Endothelial cell of umbilical vein (primary cell): ENCODE results near the gene MYOF. TPM values are rescaled to one million over a fixed set of nuclear protein-coding genes. Genes with fewer than 3 reads are reported as not detected.

Source experiments
- BruUV-seq: library from RNA; stranded (reverse); fragments of 400-500 nt; replicated peaks from 2 replicates; lab custom pipeline; 2021; lab: Mats Ljungman, UMichigan
- CTCF ChIA-PET: fragments of 300-600, 350-600 bp; sonication (Branson Sonifier 250); formaldehyde crosslinking; loops from one replicate; lab custom pipeline; 2021; ENCODE audit warnings: antibody characterized with exemption, inconsistent platforms; lab: Charles Lee
- POLR2A ChIA-PET: fragments of 300-600, 350-600 bp; sonication (Branson Sonifier 250); formaldehyde crosslinking; loops from one replicate; lab custom pipeline; 2021; ENCODE audit warnings: antibody characterized with exemption, inconsistent platforms; lab: Charles Lee
- DNase-seq: peaks from one replicate; pipeline ENCODE4 v3.0.0-alpha.2; 2011; ENCODE audit warnings: low read depth, low spot score
- FAIRE-seq: peaks from 2 replicates; lab custom pipeline; 2011; peaks lifted over from hg19 to GRCh38; lab: Jason Lieb, UNC
- H2AFZ ChIP-seq: 2 replicates; pipeline ENCODE4 v1.6.0; 2012; ENCODE audit warnings: low read depth, low read length, control low read depth, inconsistent platforms
- H3K27ac ChIP-seq: 2 replicates; pipeline ENCODE4 v1.5.1; 2011; ENCODE audit warnings: low read depth, mild to moderate bottlenecking, control low read depth, low read length, moderate library complexity; ENCODE audit not compliant: insufficient read depth
- H3K27me3 ChIP-seq, 2 experiments: 2 replicates each; pipeline versions ENCODE4 v1.6.0 to v1.6.1; 2011; ENCODE audit warnings: low read length in 2 of 2, mixed read lengths in 1 of 2; ENCODE audit not compliant: control insufficient read depth in 2 of 2, insufficient read depth in 2 of 2
- H3K36me3 ChIP-seq, 2 experiments: 2 replicates in 1 of 2; 3 replicates in 1 of 2; pipeline ENCODE4 v1.5.1; 2011; ENCODE audit warnings: low read length in 2 of 2, mild to moderate bottlenecking in 1 of 2, moderate library complexity in 1 of 2; ENCODE audit not compliant: control insufficient read depth in 2 of 2, insufficient read depth in 2 of 2; ENCODE audit errors: extremely low read depth in 1 of 2
- H3K4me1 ChIP-seq: 3 replicates; pipeline ENCODE4 v1.5.1; 2011; ENCODE audit warnings: mild to moderate bottlenecking, low read length; ENCODE audit not compliant: control insufficient read depth, insufficient read depth; ENCODE audit errors: extremely low read depth
- H3K4me2 ChIP-seq: 2 replicates; pipeline ENCODE4 v1.6.1; 2011; ENCODE audit warnings: low read length, control low read depth, mixed read lengths; ENCODE audit not compliant: insufficient read depth
- H3K4me3 ChIP-seq, 3 experiments: fragments of 200-600 bp in 1 of 3; sonication (generic), shearing (Covaris generic) in 1 of 3; replicated peaks in 1 of 3; 2 replicates each; pipeline ENCODE4 v1.5.1; 2011 to 2016; ENCODE audit warnings: control low read depth in 3 of 3, low read length in 3 of 3, mild to moderate bottlenecking in 2 of 3, inconsistent platforms in 1 of 3, low read depth in 1 of 3, moderate library complexity in 1 of 3; ENCODE audit not compliant: insufficient read depth in 1 of 3
- H3K79me2 ChIP-seq: 2 replicates; pipeline ENCODE4 v1.6.0; 2012; ENCODE audit warnings: low read length, inconsistent platforms; ENCODE audit not compliant: control insufficient read depth, insufficient read depth
- H3K9ac ChIP-seq: replicated peaks from 2 replicates; pipeline ENCODE3; 2011; ENCODE audit warnings: low read length, control low read depth; ENCODE audit not compliant: insufficient read depth; ENCODE audit errors: extremely low read depth
- H3K9me1 ChIP-seq: replicated peaks from 3 replicates; pipeline ENCODE4 v1.6.0; 2011; ENCODE audit warnings: mild to moderate bottlenecking, low read length; ENCODE audit not compliant: control insufficient read depth, insufficient read depth; ENCODE audit errors: extremely low read depth
- H3K9me3 ChIP-seq: replicated peaks from 2 replicates; pipeline ENCODE4 v1.5.1; 2012; ENCODE audit warnings: low read length, inconsistent platforms; ENCODE audit not compliant: control insufficient read depth, insufficient read depth
- H4K20me1 ChIP-seq: replicated peaks from 2 replicates; pipeline ENCODE3; 2011; ENCODE audit warnings: mild to moderate bottlenecking, low read length; ENCODE audit not compliant: control insufficient read depth, insufficient read depth; ENCODE audit errors: extremely low read depth
- CTCF ChIP-seq, 2 donors: IDR thresholded peaks; 1 replicate in 1 of 2; 2 replicates in 1 of 2; pipeline ENCODE4 v1.5.1; 2011; ENCODE audit warnings: low read length in 2 of 2, mild to moderate bottlenecking in 2 of 2, moderate library complexity in 2 of 2, control low read depth in 1 of 2, inconsistent platforms in 1 of 2, low read depth in 1 of 2; ENCODE audit not compliant: insufficient read depth in 1 of 2; ENCODE audit errors: extremely low read depth in 1 of 2
- EZH2 ChIP-seq: IDR thresholded peaks from 2 replicates; pipeline ENCODE4 v1.6.1; 2012; ENCODE audit warnings: borderline replicate concordance, low read depth, mild to moderate bottlenecking, moderate library complexity, low read length, inconsistent platforms; ENCODE audit not compliant: severe bottlenecking
- FOS ChIP-seq: IDR thresholded peaks from 2 replicates; pipeline ENCODE4 v1.6.1; 2011; ENCODE audit warnings: mild to moderate bottlenecking, low read length, moderate library complexity, borderline replicate concordance; ENCODE audit not compliant: insufficient read depth
- GATA2 ChIP-seq: IDR thresholded peaks from 2 replicates; pipeline ENCODE4 v1.7.0; 2011; ENCODE audit warnings: low read depth, mild to moderate bottlenecking, moderate library complexity, mixed read lengths, low read length; ENCODE audit not compliant: insufficient read length, insufficient read depth
- JUN ChIP-seq: IDR thresholded peaks from 2 replicates; pipeline ENCODE4 v1.6.1; 2011; ENCODE audit warnings: borderline replicate concordance, low read depth; ENCODE audit not compliant: insufficient read length, insufficient read depth
- MYC ChIP-seq: IDR thresholded peaks from one replicate; pipeline ENCODE4 v1.6.1; 2011; ENCODE audit warnings: mild to moderate bottlenecking, low read depth, low read length
- POLR2A ChIP-seq: IDR thresholded peaks from 2 replicates; pipeline ENCODE4 v1.6.1; 2012; ENCODE audit warnings: low read depth, mild to moderate bottlenecking, control low read depth, low read length
- POLR2AphosphoS5 ChIP-seq: IDR thresholded peaks from 2 replicates; pipeline ENCODE4 v1.6.1; 2012; ENCODE audit warnings: low read depth, mild to moderate bottlenecking, control low read depth, low read length, moderate library complexity; ENCODE audit not compliant: insufficient read depth
- dilution Hi-C: fragments of 300-500 bp; cut with MboI; formaldehyde crosslinking; loops from one replicate; pipeline ENCODE4 v1.15.0; 2019; ENCODE audit warnings: low sequenced_read_pairs; ENCODE audit not compliant: extremely low pct_ligation_motif_present
- intact Hi-C: fragments of 100-400 bp; cut with micrococcal nuclease; formaldehyde crosslinking; loops from one replicate; pipeline ENCODE4 v1.10.0; 2022
- polyA plus RNA-seq, 4 experiments: library from polyadenylated mRNA; depleted of rRNA in 3 of 4; stranded (reverse) in 3 of 4; unstranded in 1 of 4; fragments of >200 nt; gene quantifications; 2 replicates each; pipeline versions ENCODE4 v1.2.1 to v1.2.3, GENCODE V29; 2011 to 2012; ENCODE audit warnings: missing spikeins in 1 of 4
- total RNA-seq: library from RNA; stranded (reverse); gene quantifications from 2 replicates; pipeline ENCODE4 v1.2.3, GENCODE V29; 2021
- TF ChIP-seq, protein P1 (sequence below): IDR thresholded peaks from 2 replicates; pipeline ENCODE4 v1.6.1; 2011; ENCODE audit not compliant: insufficient read depth, insufficient read length

The MYOF gene
- total and polyA plus RNA-seq, 2 donors (not counting 3 experiments of a cell fraction or from before 2014, with no cell fraction given), result 98.4 to 379 TPM

DNA sequence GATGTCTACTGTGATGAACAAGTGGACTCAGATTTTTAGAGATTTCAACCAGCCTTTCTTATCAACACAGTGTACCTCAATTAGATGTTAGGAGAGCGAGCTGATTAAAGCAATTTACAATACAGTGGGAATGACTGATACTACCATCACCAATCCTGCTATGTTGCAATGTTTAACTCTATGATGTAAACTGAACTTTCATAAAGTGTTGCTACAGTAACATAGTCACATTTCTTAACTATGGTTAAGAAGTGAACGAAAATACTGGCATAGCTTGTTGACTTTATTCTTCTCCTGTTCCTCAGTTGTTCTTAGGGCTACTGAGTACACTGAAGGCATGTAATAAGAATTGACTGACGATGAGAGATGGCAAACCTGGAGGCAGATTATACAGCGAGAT, 139.8 kb downstream of the MYOF start:
- no TSS peak for BruUV-seq
- H3K9me1 ChIP-seq, result no peaks in the 10 kb centered on the region
- POLR2A ChIA-PET, result no interaction called here
- no peak for FAIRE-seq
- no peaks in the 10 kb centered on the region for H4K20me1 ChIP-seq
- CTCF ChIA-PET, result interaction anchor here (3.0 kb wide), 1 partner anchor 10 kb away, joined by 11 read pairs; no protein-coding TSS in a partner anchor
- no peak for DNase-seq
- no peak overlapping the region for H2AFZ ChIP-seq
- H3K36me3 ChIP-seq, result peaks cover 45 to 49% of the 10 kb centered on the region in 2 experiments
- H3K27ac ChIP-seq, result no peak overlapping the region
- dilution Hi-C loops (no loop called here), intact Hi-C loops (no loop called here)
- no peak overlapping the region for H3K4me3 ChIP-seq
- H3K4me2 ChIP-seq, result no peak overlapping the region
- H3K9ac ChIP-seq, result no peak overlapping the region
- H3K79me2 ChIP-seq, result no peaks in the 10 kb centered on the region
- H3K9me3 ChIP-seq, result no peaks in the 10 kb centered on the region
- H3K4me1 ChIP-seq, result peaks cover 8% of the 10 kb centered on the region
- TF ChIP-seq GATA2 (no peak), JUN (no peak), FOS (no peak), POLR2AphosphoS5 (no peak), POLR2A (no peak), MYC (no peak), CTCF (IDR thresholded peaks at IDR 0.05; ENCODE audit: extremely low read depth in 1 of 2, insufficient read depth in 1 of 2, low read depth in 1 of 2, low read length in 2 of 2) (no peak), EZH2 (no peak)
- TF ChIP-seq, protein P1, sequence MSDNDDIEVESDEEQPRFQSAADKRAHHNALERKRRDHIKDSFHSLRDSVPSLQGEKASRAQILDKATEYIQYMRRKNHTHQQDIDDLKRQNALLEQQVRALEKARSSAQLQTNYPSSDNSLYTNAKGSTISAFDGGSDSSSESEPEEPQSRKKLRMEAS, result no peak
- H3K27me3 ChIP-seq, result no peaks in the 10 kb centered on the region
